K562 (cell line): Measurements from ENCODE around the gene SLC35E2B. TPM values are rescaled to one million over a fixed set of nuclear protein-coding genes. Genes with fewer than 3 reads are reported as not detected.

ENCODE experiments used
- ATAC-seq: fragments of 200-7000 bp; cut with Tn5 transposase; 3 replicates; pipeline ENCODE4 v1.9.1; 2020; ENCODE audit warnings: moderate library complexity
- BruUV-seq: library from RNA; stranded (reverse); fragments of 400-500 nt; replicated peaks from 2 replicates; lab custom pipeline; 2021; lab: Mats Ljungman, UMichigan
- CTCF ChIA-PET: fragments of 300-600 bp; formaldehyde crosslinking; extraction: SDS; loops from one replicate; lab custom pipeline; 2021; ENCODE audit warnings: low intra/inter-chr PET ratio; lab: Yijun Ruan, JAX
- POLR2A ChIA-PET: fragments of 300-600, 350-650 bp; sonication (Branson Sonifier 250); formaldehyde crosslinking; extraction: SDS; loops from one replicate; lab custom pipeline; 2021; ENCODE audit warnings: antibody characterized with exemption, inconsistent platforms; lab: Yijun Ruan, JAX
- DNase-seq, 4 experiments: peaks; one replicate each; pipeline versions ENCODE4 v3.0.0 to v3.0.0-alpha.2; 2011 to 2018; ENCODE audit warnings: low spot score in 3 of 4, mixed read lengths in 3 of 4; ENCODE audit errors: extremely low read depth in 1 of 4
- FAIRE-seq: peaks from 2 replicates; lab custom pipeline; 2011; peaks lifted over from hg19 to GRCh38; lab: Jason Lieb, UNC
- H2AFZ ChIP-seq: 2 replicates; pipeline ENCODE4 v1.6.0; 2011; ENCODE audit warnings: low read depth, low read length, control low read depth, inconsistent platforms
- H3K27ac ChIP-seq: fragments of 200-600 bp; 3 replicates; pipeline ENCODE4 v1.8.0; 2011; ENCODE audit warnings: low read depth, mild to moderate bottlenecking, control low read depth, inconsistent platforms, low read length, moderate library complexity, mixed read lengths; ENCODE audit errors: extremely low read depth
- H3K27me3 ChIP-seq, 2 experiments: fragments of 300-600 bp in 1 of 2; 2 replicates in 1 of 2; 3 replicates in 1 of 2; pipeline versions ENCODE4 v1.6.0 to v1.8.0; 2011; ENCODE audit warnings: inconsistent platforms in 2 of 2, low read length in 2 of 2, mild to moderate bottlenecking in 1 of 2, mixed read lengths in 1 of 2, moderate library complexity in 1 of 2; ENCODE audit not compliant: control insufficient read depth in 2 of 2, insufficient read depth in 2 of 2
- H3K36me3 ChIP-seq: fragments of 300-600 bp; 3 replicates; pipeline ENCODE4 v1.8.0; 2011; ENCODE audit warnings: mild to moderate bottlenecking, low read length, inconsistent platforms; ENCODE audit not compliant: control insufficient read depth, insufficient read depth
- H3K4me1 ChIP-seq, 2 experiments: fragments of 200-600 bp in 1 of 2; replicated peaks in 1 of 2; 2 replicates in 1 of 2; 3 replicates in 1 of 2; pipeline versions ENCODE4 v1.5.1 to v1.8.0; 2011; ENCODE audit warnings: inconsistent platforms in 2 of 2, low read length in 2 of 2, mild to moderate bottlenecking in 1 of 2, mixed read lengths in 1 of 2, moderate library complexity in 1 of 2; ENCODE audit not compliant: control insufficient read depth in 2 of 2, insufficient read depth in 2 of 2
- H3K4me2 ChIP-seq: 2 replicates; pipeline ENCODE4 v1.6.1; 2011; ENCODE audit warnings: low read length, control low read depth, inconsistent platforms, mixed read lengths; ENCODE audit not compliant: insufficient read depth
- H3K4me3 ChIP-seq: fragments of 200-600 bp; sonication (generic), shearing (Covaris generic); 2 replicates; pipeline ENCODE4 v1.5.1; 2016; ENCODE audit warnings: control low read depth, inconsistent platforms
- H3K79me2 ChIP-seq: fragments of 200-600 bp; 3 replicates; pipeline ENCODE4 v1.8.0; 2011; ENCODE audit warnings: low read length, inconsistent platforms; ENCODE audit not compliant: control insufficient read depth, insufficient read depth
- H3K9ac ChIP-seq, 2 experiments: 2 replicates each; pipeline versions ENCODE4 v1.6.0 to v1.6.1; 2011; ENCODE audit warnings: low read depth in 2 of 2, low read length in 2 of 2, control low read depth in 1 of 2, inconsistent platforms in 1 of 2, mild to moderate bottlenecking in 1 of 2, mixed read lengths in 1 of 2; ENCODE audit not compliant: insufficient read depth in 1 of 2
- H3K9me1 ChIP-seq: one replicate; pipeline ENCODE4 v1.6.0; 2011; ENCODE audit warnings: inconsistent platforms, mild to moderate bottlenecking, low read length, moderate library complexity; ENCODE audit not compliant: control insufficient read depth, insufficient read depth
- H3K9me3 ChIP-seq: replicated peaks from 2 replicates; pipeline ENCODE4 v1.5.1; 2011; ENCODE audit warnings: low read depth, low read length, inconsistent platforms; ENCODE audit not compliant: control insufficient read depth, insufficient read depth
- H4K20me1 ChIP-seq: replicated peaks from 2 replicates; pipeline ENCODE4 v1.6.1; 2011; ENCODE audit warnings: low read length, inconsistent platforms, mixed read lengths; ENCODE audit not compliant: control insufficient read depth, insufficient read depth
- BMI1 ChIP-seq: fragments of 150-350 bp; IDR thresholded peaks from 2 replicates; pipeline ENCODE4 v1.6.1; 2014; ENCODE audit warnings: low read length
- EP300 ChIP-seq: IDR thresholded peaks from 2 replicates; pipeline ENCODE4 v1.6.1; 2012; ENCODE audit warnings: low read length, improper control_type of control experiment
- FOXK2 ChIP-seq, 2 experiments: fragments of 450-650 bp; IDR thresholded peaks in 1 of 2; conservative IDR thresholded peaks in 1 of 2; 2 replicates each; pipeline ENCODE4 v1.6.1; 2016; ENCODE audit warnings: low read depth in 2 of 2, mild to moderate bottlenecking in 1 of 2
- MXI1 ChIP-seq: IDR thresholded peaks from 2 replicates; pipeline ENCODE4 v1.6.1; 2011; ENCODE audit warnings: low read depth, mild to moderate bottlenecking, improper control_type of control experiment, low read length
- PML ChIP-seq: IDR thresholded peaks from 2 replicates; pipeline ENCODE4 v1.6.1; 2012; ENCODE audit warnings: low read length, inconsistent platforms
- ZBTB17 ChIP-seq: fragments of 450-650 bp; formaldehyde crosslinking; IDR thresholded peaks from 2 replicates; pipeline ENCODE4 v1.4.0; 2020; ENCODE audit warnings: mild to moderate bottlenecking
- ZNF133 ChIP-seq: fragments of 250-450 bp; sonication (Bioruptor Pico); IDR thresholded peaks from 2 replicates; pipeline ENCODE4 v1.4.0; 2020; ENCODE audit warnings: mild to moderate bottlenecking
- ZNF408 ChIP-seq: fragments of 250-450 bp; sonication (Bioruptor Pico); IDR thresholded peaks from 2 replicates; pipeline ENCODE4 v1.4.0; 2020; ENCODE audit warnings: low read depth, mild to moderate bottlenecking, moderate library complexity
- ZNF77 ChIP-seq: fragments of 250-450 bp; sonication (Bioruptor Pico); IDR thresholded peaks from 2 replicates; pipeline ENCODE4 v1.5.0; 2020
- WGBS: fragments of 100-300 bp; shearing (Covaris generic); methylation state at CpG from one replicate; pipeline ENCODE4 v1.1.6; 2016; ENCODE audit warnings: low coverage, mixed read lengths; ENCODE audit not compliant: insufficient coverage; ENCODE audit errors: missing lambda C conversion rate; 5-methylcytosine and 5-hydroxymethylcytosine counted together
- in situ Hi-C: fragments of 300-500 bp; cut with MboI; formaldehyde crosslinking; loops from 4 replicates; pipeline ENCODE4 v1.15.0; 2018; ENCODE audit warnings: inconsistent platforms, mixed read lengths
- intact Hi-C: fragments of 100-400 bp; cut with micrococcal nuclease; formaldehyde crosslinking; loops from 2 replicates; pipeline ENCODE4 v1.14.2; 2022
- polyA plus RNA-seq, 8 experiments: library from polyadenylated mRNA; depleted of rRNA in 4 of 8; stranded (reverse) in 5 of 8; unstranded in 3 of 8; fragments of >200 nt; fragmentation: Nextera tagmentation in 2 of 8; fragmentation: Illumina TruSeq in 1 of 8; extraction: Ambion mirVana in 2 of 8; extraction: Trizol in 1 of 8; gene quantifications; 2 replicates each; pipeline versions ENCODE4 v1.2.1 to v1.2.3, GENCODE V29; 2011 to 2014; ENCODE audit warnings: inconsistent platforms in 1 of 8, missing spikeins in 1 of 8
- total RNA-seq, 7 experiments: library from RNA; depleted of rRNA in 6 of 7; stranded (reverse); fragments of >200 nt in 6 of 7; fragmentation: Illumina TruSeq in 2 of 7; extraction: Trizol in 2 of 7; gene quantifications; 2 replicates each; pipeline versions ENCODE4 v1.2.1 to v1.2.3, GENCODE V29; 2011 to 2021; ENCODE audit warnings: low replicate concordance in 1 of 7

The SLC35E2B gene
- total and polyA plus RNA-seq, 9 of the 15 experiments (the other 6 are each of a cell fraction or from before 2014, with no cell fraction given), result 4.7 to 44.6 (median 20.7) TPM

- Histone ChIP-seq H3K9ac (no peak overlapping the region), H3K27ac (no peak overlapping the region), H3K27me3 (no peaks in the 10 kb centered on the region), H4K20me1 (no peaks in the 10 kb centered on the region), H3K4me2 (no peak overlapping the region), H3K79me2 (no peaks in the 10 kb centered on the region), H3K4me3 (no peak overlapping the region), H3K36me3 (no peaks in the 10 kb centered on the region), H3K4me1 (peaks cover 0 to 48% of the 10 kb centered on the region in 2 experiments; a peak in 3 of 5 replicates), H3K9me1 (no peaks in the 10 kb centered on the region), H2AFZ (no peak overlapping the region)
- no peak for ATAC-seq
- peak in 1 of 4 experiments; percentile 21 for DNase-seq
- 86% methylated on average over 11 of the region's 48 CpGs for WGBS
- no peak for FAIRE-seq
- CTCF ChIA-PET, result no interaction called here
- intact Hi-C loops, result no loop called here
- no TSS peak for BruUV-seq
- TF ChIP-seq ZNF133, result no peak
- TF ChIP-seq EP300, result no peak
- TF ChIP-seq PML, result no peak
- TF ChIP-seq MXI1, result no peak
- TF ChIP-seq ZBTB17, result no peak
- TF ChIP-seq BMI1, result no peak
- no peak for TF ChIP-seq ZNF408 (CRISPR knock-in tag)
- no peak for TF ChIP-seq ZNF77
- TF ChIP-seq FOXK2 (conservative IDR thresholded peaks at IDR 0.05 in 1 of 2, IDR thresholded peaks at IDR 0.05 in 1 of 2; ENCODE audit: low read depth in 2 of 2), result no peak
- TF ChIP-seq, all 486 proteins: peak for 0
- POLR2A ChIA-PET, result no interaction called here
- in situ Hi-C loops, result no loop called here
- H3K9me3 ChIP-seq, result no peaks in the 10 kb centered on the region
Observed at GRCh38 chr1:1629430-1630190, 63.0 kb downstream of the SLC35E2B start.
